SKM-1 (cell line): Measurements from ENCODE around the gene SNAPC4.
"Not testable (repeated sequence)": the region's sequence is repeated elsewhere in the genome, so short reads cannot be mapped to it uniquely, and the experiment has no call there.

Experiments
- DNase-seq: peaks from one replicate; lab custom pipeline; 2025; ENCODE audit not compliant: unreplicated experiment; lab: John Stamatoyannopoulos, UW

Gene SNAPC4

DNA sequence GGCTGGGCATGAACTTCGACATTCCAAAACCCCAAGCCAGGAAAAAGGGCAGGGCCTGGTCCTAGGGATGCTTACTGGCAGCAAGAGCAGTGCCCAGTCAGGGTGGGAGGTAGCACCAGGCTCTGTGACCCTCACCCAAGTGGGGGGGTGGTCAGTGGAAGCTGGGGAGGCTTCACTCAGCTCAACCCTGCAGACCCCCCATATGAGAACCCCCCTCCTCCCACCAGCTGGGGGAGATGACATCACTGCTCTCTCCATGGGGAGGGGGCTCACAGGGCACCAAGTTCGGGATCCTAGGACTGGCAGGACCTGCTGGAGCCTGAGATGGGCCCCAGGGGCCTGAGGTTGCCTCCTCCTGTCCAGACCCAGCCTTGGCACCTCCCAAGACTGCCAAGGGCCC, 41.1 kb downstream of the SNAPC4 start:
- no peak for DNase-seq

GRCh38 chr9:136358016-136358415, 42.0 kb downstream of the SNAPC4 start:
- no peak for DNase-seq

GRCh38 chr9:136357202-136357725, 42.7 kb downstream of the SNAPC4 start:
- no peak for DNase-seq

DNA sequence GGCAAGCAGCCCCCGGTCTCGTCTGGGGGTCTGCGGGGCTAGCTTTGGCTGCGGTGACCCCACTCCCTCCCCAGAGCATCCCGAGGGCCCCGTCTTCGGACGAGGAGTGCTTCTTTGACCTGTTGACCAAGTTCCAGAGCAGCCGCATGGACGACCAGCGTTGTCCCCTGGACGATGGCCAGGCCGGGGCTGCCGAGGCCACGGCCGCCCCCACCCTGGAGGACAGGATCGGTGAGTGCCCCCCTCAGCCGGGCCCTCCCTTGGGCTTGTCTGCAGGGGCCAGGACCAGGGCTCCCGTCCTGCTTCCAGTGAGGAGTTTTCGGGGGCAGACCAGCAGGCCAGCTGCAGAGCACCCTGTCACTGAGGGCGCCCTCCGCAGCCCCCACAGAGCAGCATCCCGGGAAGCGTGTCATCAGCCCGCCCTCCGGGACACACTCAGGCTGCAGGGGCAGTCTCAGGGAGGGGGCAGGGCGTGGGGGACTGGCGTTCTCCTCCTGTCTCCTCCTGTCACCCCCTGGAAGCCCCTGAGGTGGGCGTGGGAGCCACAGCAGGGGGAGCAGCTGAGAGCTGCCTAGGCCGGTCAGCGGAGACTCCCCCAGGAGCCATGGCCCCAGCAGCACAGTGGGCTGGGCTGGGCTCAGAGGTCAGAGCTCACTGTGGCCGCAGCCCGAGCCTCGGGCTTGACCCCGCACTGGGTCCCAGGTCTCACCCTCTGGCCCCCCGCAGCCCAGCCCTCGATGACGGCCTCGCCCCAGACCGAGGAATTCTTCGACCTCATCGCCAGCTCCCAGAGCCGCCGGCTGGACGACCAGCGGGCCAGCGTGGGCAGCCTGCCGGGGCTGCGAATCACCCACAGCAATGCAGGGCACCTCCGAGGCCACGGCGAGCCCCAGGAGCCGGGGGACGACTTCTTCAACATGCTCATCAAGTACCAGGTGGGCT, 44.1 kb downstream of the SNAPC4 start:
- DNase-seq, result no peak

DNA sequence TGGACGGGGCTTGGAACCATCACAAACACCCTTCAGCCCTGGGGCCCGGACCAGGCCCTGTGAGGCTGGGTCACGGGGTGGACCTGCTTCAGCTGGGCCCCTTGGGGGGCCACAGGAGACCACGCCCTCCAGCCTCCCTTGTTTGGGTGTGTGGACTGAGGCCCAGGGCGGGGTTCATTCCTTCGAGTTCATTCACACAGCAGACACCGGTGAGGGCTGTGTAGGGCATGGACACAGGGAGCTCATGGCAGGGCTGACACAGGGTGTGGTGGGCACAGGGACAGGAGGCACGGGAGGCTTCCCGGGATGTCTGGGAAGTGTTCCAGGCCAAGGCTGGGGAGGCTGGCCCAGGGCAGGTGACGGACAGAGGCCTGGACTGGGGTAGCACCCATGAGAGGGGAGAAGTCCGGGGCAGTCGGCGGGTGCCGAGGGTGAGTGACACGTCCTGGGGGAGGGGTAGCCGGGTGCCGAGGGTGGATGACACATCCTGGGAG, 45.3 kb downstream of the SNAPC4 start:
- no peak for DNase-seq

DNA sequence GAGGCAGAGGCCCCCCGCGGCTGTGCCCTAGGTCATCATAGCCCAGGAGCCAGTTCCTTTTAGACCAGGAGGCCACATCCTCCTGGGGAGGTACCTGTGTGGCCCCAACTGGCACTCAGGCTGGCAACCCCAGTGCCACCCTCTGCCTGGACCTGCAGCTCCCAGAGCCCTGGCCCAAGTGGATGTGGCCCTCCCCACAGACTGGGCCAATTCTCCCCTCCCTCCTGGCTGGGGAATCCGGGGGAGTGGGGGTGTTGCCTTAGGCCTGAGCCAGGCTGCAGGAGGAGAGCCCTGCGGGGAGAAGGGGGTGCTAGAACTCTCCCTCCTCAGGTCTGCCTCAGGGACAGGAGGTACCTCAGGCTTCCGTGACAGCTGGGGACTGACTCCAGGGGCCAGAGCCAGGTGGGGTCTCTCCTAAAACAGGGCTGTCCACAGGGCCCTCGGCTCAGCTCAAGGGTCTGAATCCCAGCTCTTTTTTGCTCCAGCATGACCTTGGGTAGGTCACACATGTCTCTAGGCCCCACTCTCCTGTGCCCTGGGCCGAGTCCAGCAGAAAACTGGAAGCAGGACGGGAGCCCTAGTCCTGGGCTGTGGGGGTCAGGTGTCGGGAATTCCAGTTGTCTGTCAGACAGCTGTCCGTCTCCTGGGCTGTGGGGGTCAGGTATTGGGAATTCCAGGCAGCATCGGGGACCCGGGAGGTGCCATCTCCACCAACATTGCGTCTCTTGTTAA, 46.0 kb downstream of the SNAPC4 start:
- no peak for DNase-seq

DNA sequence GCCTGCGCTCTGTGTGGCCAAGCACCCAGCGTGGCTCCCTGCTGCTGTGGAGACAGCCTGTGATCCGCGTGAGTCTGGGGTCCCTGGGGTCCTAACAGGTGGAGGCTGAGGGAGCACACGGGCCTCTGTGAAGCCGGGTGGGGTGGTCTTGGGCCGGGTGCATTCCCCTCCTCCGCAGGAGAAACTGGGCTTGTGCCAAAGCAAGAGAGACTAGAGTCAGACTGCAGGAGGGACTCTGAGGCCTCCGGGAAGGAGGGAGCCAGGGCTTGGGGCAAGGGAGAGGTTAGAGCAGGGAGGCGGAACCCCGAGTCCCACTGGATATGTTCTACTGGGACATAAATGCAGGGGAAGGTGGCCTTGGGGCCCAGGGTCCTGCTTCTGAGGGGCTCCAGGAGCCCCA, 46.9 kb downstream of the SNAPC4 start:
- DNase-seq, result no peak

DNA sequence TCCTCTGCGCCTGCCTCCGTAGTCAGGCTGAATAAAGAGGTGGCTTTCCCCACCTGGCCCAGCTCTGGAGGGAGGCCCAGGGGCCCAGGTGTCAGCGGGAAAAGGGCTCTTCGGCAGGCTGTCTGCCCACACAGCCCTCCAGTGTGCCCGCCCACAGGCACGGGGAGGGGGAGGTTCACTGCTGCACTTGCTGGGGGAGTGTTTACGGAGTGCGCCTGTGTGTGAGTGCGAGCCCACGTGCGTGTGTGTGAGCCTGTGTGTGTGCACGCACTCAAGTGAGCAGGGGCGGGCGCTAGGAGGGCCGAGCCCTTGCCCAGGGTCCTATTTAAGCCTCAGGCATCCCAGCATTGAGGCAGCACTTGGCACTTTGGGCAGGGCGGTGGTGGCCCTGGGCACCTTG, 47.3 kb downstream of the SNAPC4 start:
- no peak for DNase-seq

DNA sequence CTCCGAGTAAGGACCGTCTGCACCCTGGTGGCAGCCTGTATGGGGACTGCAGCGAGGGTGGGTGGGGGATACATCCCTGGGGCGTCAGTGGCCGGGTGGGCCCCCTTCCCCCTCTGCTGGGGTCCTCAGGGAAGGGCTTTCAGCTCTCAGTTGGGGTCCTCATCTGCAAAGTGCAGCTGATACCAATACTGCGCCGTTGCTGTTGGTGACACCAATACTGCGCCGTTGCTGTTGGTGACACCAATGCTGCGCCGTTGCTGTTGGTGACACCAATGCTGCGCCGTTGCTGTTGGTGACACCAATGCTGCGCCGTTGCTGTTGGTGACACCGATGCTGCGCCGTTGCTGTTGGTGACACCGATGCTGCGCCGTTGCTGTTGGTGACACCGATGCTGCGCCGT, 48.1 kb downstream of the SNAPC4 start:
- DNase-seq, result not testable (repeated sequence)

- DNase-seq, result no peak
These were observed 48.6 kb downstream of the SNAPC4 start for GRCh38 chr9:136351252-136351800.
